Breast epithelium (tissue), 4 donors: Measurements from ENCODE around the gene DDX10. TPM values are rescaled to one million over a fixed set of nuclear protein-coding genes. Genes with fewer than 3 reads are reported as not detected.

ENCODE experiments used
- DNase-seq, 2 donors: peaks; one replicate each; pipeline ENCODE4 v3.0.0-alpha.2; 2019; ENCODE audit warnings: low spot score in 2 of 2
- H3K27ac ChIP-seq, 2 donors: fragments of 200-600 bp; sonication (generic) in 1 of 2; one replicate each; pipeline ENCODE4 v1.5.1; 2016 to 2019; ENCODE audit warnings: mild to moderate bottlenecking in 1 of 2
- H3K27me3 ChIP-seq, 2 donors: fragments of 200-600 bp; sonication (generic) in 1 of 2; one replicate each; pipeline versions ENCODE4 v1.5.1 to v1.6.0; 2017 to 2019; ENCODE audit warnings: control low read depth in 1 of 2, mild to moderate bottlenecking in 1 of 2
- H3K36me3 ChIP-seq: fragments of 200-600 bp; one replicate; pipeline ENCODE4 v1.5.1; 2019
- H3K4me1 ChIP-seq, 2 donors: fragments of 200-600 bp; sonication (generic); one replicate each; pipeline ENCODE4 v1.5.1; 2016 to 2019; ENCODE audit warnings: control low read depth in 1 of 2
- H3K4me3 ChIP-seq, 3 donors: fragments of 200-600 bp; sonication (generic); 1 replicate in 2 of 3; 2 replicates in 1 of 3; pipeline ENCODE4 v1.5.1; 2016 to 2019; ENCODE audit warnings: mild to moderate bottlenecking in 3 of 3, moderate library complexity in 2 of 3
- H3K9me3 ChIP-seq, 2 donors: fragments of 200-600 bp; sonication (generic) in 1 of 2; one replicate each; pipeline ENCODE4 v1.5.1; 2016 to 2019; ENCODE audit warnings: control low read depth in 1 of 2
- POLR2A ChIP-seq: fragments of 450-650 bp; IDR thresholded peaks from one replicate; pipeline ENCODE4 v1.6.1; 2016; ENCODE audit warnings: antibody characterized with exemption, mild to moderate bottlenecking, moderate library complexity
- POLR2AphosphoS5 ChIP-seq, 3 donors: sonication (generic); formaldehyde crosslinking; IDR thresholded peaks; one replicate each; pipeline ENCODE4 v1.6.1; 2017; ENCODE audit warnings: antibody characterized with exemption in 3 of 3
- intact Hi-C: fragments of 100-400 bp; cut with DNase I; formaldehyde crosslinking; loops from one replicate; pipeline ENCODE4 v1.15.1; 2023; ENCODE audit warnings: low total_unique reads
- total RNA-seq, 3 donors: library from RNA; depleted of rRNA; stranded (reverse); fragments of >200 nt; gene quantifications; one replicate each; pipeline ENCODE4 v1.1.0, GENCODE V29; 2016
- TF ChIP-seq, protein P1 (sequence below), 3 donors: fragments of 450-650 bp; IDR thresholded peaks; one replicate each; pipeline ENCODE4 v1.5.1; 2016 to 2017; ENCODE audit warnings: antibody characterized with exemption in 3 of 3, mild to moderate bottlenecking in 3 of 3, moderate library complexity in 3 of 3

The DDX10 gene
- total RNA-seq, 3 donors from 2014 or later: 17.3 to 41.9 (median 29.5) TPM

DNA sequence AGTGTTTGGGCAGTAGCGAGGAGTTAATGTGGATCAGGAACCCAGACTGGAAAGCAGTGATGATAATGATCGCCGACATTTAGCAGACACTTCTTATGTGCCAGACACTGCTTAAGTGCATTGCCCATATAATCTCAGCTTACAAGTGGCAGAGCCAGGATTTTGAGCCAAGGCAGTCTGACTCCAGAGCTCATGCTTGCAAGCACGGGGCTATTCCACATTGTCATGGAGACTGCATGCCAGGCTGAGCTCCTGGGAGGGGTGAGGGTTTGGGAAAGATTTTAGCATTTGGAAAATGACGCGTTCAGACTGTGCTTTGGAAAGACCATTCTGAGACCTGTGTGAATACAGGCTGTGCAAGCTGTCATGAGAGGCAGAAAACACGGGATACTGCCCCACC lies 302.7 kb downstream of the DDX10 start:
- DNase-seq: no peak
- Histone ChIP-seq H3K4me3 (no peak overlapping the region), H3K4me1 (no peaks in the 10 kb centered on the region), H3K9me3 (no peaks in the 10 kb centered on the region), H3K27me3 (no peaks in the 10 kb centered on the region), H3K36me3 (no peaks in the 10 kb centered on the region), H3K27ac (no peak overlapping the region)
- intact Hi-C loops: no loop called here
- TF ChIP-seq POLR2A: no peak
- TF ChIP-seq, protein P1, sequence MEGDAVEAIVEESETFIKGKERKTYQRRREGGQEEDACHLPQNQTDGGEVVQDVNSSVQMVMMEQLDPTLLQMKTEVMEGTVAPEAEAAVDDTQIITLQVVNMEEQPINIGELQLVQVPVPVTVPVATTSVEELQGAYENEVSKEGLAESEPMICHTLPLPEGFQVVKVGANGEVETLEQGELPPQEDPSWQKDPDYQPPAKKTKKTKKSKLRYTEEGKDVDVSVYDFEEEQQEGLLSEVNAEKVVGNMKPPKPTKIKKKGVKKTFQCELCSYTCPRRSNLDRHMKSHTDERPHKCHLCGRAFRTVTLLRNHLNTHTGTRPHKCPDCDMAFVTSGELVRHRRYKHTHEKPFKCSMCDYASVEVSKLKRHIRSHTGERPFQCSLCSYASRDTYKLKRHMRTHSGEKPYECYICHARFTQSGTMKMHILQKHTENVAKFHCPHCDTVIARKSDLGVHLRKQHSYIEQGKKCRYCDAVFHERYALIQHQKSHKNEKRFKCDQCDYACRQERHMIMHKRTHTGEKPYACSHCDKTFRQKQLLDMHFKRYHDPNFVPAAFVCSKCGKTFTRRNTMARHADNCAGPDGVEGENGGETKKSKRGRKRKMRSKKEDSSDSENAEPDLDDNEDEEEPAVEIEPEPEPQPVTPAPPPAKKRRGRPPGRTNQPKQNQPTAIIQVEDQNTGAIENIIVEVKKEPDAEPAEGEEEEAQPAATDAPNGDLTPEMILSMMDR (IDR thresholded peaks at IDR 0.05): no peak
- TF ChIP-seq POLR2AphosphoS5 (IDR thresholded peaks at IDR 0.05): no peak

DNA sequence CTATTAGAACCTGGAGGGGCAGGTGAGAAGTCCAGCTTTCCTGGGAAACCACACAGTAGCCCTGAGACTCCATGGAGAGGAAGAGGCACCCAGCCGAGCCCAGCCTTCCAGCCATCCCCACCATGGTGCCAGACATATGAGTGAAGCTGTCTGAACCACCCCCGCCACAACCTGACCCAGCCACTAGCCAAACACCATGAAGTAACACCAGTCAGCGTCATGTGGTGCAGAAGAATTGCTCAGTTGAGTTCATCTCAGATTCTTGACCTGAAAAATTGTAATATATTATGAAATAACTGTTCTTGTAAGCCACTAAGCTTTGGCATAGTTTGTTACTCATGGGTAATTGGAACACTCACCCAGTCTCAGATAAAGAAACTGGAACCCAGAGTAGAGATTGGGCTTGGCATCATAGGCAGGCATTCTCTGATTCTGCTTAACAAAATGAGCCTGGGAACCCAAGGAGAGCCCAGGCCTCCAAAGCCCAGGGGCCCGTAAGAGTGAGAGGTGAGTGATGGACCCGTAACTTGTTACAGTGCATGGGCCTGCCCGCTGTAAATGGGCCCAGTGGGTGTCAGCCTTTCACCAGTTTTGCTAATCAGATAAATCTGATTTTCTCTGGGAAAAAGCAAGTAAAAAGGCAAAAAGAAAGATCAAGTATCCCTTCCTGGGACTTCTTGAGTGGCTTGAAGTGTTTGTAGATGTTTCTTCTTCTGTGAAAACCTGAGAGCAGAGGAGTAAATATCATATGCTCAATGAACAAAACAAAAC lies 305.5 kb downstream of the DDX10 start:
- TF ChIP-seq POLR2AphosphoS5 (IDR thresholded peaks at IDR 0.05) (no peak), POLR2A (no peak)
- TF ChIP-seq, protein P1 (IDR thresholded peaks at IDR 0.05): no peak
- Histone ChIP-seq H3K9me3 (no peaks in the 10 kb centered on the region), H3K36me3 (no peaks in the 10 kb centered on the region), H3K27ac (no peak overlapping the region), H3K4me3 (no peak overlapping the region), H3K4me1 (no peaks in the 10 kb centered on the region), H3K27me3 (no peaks in the 10 kb centered on the region)
- DNase-seq: no peak
- intact Hi-C loops: no loop called here

DNA sequence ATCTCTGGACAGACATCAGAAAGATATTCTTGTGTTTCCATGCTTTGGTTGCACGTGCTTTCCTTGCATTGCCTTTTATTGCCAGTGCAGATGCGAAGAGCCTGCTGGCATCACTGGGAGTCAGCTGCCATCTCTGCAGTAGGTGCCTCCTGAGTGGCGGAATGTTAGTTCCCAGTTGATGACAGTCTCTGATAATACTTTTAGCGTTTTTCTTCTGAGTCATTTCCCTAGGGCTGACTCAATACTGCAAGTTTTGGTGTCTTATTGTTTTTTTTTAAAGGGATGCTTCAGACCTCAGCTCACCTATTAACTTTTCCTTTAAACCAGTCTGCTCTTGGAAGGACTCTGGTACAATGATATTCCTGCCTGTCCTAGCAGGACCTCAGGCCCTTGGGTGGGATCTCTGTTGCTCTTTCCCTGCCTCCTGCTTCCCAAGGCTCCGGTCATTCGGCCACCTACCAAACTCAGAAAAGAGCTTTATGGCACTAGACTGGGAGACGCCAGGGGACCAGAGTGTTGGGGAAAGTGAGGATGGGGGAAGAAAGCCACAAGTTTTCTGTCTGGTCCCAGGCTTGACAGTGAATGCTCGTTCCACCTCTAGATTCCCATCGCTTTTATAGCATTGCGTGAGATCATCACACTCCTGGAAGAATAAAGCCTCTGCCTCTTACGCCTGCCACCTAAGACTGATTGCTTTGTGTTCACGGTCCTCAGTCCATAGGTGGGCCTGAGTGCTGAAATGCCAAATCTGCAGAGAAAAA lies 308.7 kb downstream of the DDX10 start:
- Histone ChIP-seq H3K4me1 (no peaks in the 10 kb centered on the region), H3K27me3 (no peaks in the 10 kb centered on the region), H3K36me3 (no peaks in the 10 kb centered on the region), H3K4me3 (no peak overlapping the region), H3K27ac (no peak overlapping the region), H3K9me3 (no peaks in the 10 kb centered on the region)
- no peak for DNase-seq
- intact Hi-C loops: no loop called here
- no peak for TF ChIP-seq POLR2AphosphoS5 (IDR thresholded peaks at IDR 0.05)
- TF ChIP-seq POLR2A: no peak
- TF ChIP-seq, protein P1 (IDR thresholded peaks at IDR 0.05): no peak

DNA sequence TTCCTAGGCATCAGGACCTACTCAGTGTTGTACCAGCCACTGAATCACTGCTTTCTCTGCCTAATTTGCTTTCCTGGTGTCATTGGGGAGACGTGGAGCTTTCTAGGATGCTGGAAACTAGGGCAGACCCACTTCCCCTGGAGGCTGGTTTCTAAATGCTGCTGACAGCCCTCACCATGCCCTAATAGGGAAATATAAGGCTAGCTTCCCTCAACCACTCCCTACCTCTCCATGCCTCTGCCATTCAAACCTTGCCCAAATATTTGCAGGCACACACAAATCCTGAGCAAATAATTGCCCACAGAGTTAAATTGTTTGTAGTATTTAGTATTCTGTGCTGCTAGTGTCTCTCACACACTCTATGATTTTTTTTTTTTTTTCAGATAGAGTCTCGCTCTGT lies 310.2 kb downstream of the DDX10 start:
- Histone ChIP-seq H3K9me3 (no peaks in the 10 kb centered on the region), H3K27ac (no peak overlapping the region), H3K36me3 (no peaks in the 10 kb centered on the region), H3K27me3 (no peaks in the 10 kb centered on the region), H3K4me3 (no peak overlapping the region), H3K4me1 (no peaks in the 10 kb centered on the region)
- intact Hi-C loops: no loop called here
- DNase-seq: no peak
- TF ChIP-seq, protein P1 (IDR thresholded peaks at IDR 0.05): no peak
- no peak for TF ChIP-seq POLR2AphosphoS5 (IDR thresholded peaks at IDR 0.05)
- no peak for TF ChIP-seq POLR2A

DNA sequence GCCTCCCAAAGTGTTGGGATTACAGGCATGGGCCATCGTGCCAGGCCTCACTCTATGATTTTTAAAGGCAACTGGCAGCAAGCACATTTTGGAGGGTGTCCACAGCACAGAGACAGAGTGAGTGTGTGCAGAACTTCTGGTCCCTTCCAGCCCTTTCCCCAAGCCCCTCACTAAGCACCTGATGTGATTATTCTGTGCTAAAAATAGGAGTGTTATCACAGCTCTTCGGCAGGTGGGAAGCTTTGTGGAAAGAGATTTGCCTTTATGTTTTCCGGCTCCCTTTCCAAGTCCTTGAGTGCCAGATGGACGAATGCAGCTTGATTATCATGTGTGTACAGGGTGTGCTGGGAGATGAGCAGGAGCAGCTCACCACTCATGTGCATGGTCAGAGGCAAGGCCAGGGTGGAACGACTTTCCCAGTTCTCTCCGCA lies 310.8 kb downstream of the DDX10 start:
- H3K9me3 ChIP-seq: no peaks in the 10 kb centered on the region
- no peaks in the 10 kb centered on the region for H3K36me3 ChIP-seq
- no peak overlapping the region for H3K4me3 ChIP-seq
- DNase-seq: no peak
- no peak overlapping the region for H3K27ac ChIP-seq
- H3K4me1 ChIP-seq: no peaks in the 10 kb centered on the region
- intact Hi-C loops: no loop called here
- H3K27me3 ChIP-seq: no peaks in the 10 kb centered on the region
- TF ChIP-seq, protein P1 (IDR thresholded peaks at IDR 0.05): no peak
- TF ChIP-seq POLR2A (no peak), POLR2AphosphoS5 (IDR thresholded peaks at IDR 0.05) (no peak)
